ENCODE measurements around the gene C4BPA.

- TF ChIP-seq ZNF510 (tag by site-specific recombination; IDR thresholded peaks at IDR 0.05; ENCODE audit: insufficient replicate concordance) (no peak), CTCF (tag by site-specific recombination; IDR thresholded peaks at IDR 0.05) (no peak), OVOL3 (tag by site-specific recombination; IDR thresholded peaks at IDR 0.05) (no peak), ZNF521 (tag by site-specific recombination; IDR thresholded peaks at IDR 0.05) (no peak), ZSCAN30 (tag by site-specific recombination; IDR thresholded peaks at IDR 0.05) (no peak), HOXA7 (CRISPR knock-in tag; IDR thresholded peaks at IDR 0.05; ENCODE audit: borderline replicate concordance) (no peak)
Measured at GRCh38 chr1:207156826-207157225, 52.8 kb downstream of the C4BPA start.

Data from HEK293 (cell line).